ENCODE results near the gene FEZF2.

The FEZF2 gene

DNA sequence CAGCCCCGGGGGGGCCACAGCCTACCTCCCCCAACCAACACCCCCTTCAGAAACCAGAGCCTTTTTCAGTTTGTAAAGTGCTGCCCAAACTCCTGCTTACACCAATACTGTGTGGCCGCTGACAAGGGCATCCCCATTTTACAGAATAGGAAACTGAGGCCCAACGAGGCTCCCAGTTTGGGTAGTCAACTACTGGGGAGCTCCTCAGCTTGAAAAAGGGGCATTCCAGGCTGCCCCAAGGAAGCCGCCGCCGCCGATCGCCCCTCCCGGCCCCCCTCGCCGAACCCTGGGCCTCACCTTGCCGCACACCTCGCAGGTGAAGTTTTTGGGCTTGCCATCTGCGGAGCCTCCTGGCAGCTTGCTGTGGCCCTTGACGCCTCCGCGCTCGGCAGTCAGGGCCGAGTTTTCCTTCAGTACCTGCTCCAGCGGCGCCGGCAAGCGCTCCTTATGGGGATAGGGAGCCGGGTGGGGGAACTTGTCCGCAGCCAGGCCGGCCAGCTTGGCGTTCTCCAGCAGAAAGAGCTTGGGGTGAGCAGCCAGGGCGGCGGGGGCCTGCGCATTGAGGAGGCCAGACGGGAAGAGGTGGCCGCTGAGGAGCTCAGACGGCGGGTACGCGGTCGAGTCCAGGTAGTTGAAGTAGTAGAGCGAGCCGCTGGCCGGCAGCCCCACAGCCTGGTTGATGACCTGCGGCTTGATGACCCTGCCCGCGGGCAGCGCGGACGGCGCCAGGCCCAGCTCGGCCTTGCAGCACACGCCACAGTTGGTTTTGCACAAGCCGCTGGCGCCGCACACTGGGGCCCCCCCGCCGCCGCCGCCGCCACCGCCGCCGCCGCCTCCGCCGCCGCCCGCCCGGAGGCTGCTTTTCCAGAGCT is 1.4 kb downstream of the FEZF2 start:
- no peak for DNase-seq

DNA sequence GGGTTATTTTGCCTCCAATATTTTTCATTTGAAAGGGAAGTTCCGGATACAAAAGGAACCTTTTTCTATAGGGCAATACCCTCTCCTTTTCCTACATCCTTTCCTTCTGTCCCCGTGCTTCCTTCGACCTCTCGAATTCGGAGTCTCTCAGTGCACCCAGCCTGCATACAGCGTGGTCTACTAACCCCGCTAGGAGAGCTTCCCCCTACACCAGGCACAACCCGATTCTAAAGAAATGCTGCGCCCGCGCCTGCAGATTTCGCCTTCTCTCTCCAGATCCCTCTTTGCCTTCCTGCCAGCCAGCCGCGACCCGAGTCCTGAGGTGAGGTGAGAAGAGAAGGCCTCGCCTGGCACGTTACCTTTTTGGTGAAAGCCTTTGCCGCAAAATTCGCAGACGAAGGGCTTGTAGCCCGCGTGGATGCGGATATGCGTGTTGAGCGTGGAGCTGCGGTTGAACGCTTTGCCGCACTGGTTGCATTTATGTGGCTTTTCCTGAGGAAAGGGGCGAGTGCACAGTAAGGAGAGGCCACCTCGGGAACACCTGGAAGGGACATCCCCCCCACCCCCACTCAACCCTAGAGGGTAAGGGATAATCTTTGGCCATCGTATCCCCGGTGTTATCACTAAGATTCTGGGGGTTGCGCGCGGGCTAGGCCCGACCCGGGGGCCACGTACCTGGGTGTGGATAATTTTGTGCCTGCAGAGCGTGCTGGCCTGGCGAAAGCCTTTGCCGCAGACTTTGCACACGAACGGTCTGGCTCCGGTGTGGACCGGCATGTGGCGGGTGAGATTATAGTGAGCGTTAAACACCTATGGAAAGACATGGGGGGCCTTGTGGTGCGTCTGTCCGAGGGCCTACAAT is 2.3 kb downstream of the FEZF2 start:
- DNase-seq, result no peak

DNA sequence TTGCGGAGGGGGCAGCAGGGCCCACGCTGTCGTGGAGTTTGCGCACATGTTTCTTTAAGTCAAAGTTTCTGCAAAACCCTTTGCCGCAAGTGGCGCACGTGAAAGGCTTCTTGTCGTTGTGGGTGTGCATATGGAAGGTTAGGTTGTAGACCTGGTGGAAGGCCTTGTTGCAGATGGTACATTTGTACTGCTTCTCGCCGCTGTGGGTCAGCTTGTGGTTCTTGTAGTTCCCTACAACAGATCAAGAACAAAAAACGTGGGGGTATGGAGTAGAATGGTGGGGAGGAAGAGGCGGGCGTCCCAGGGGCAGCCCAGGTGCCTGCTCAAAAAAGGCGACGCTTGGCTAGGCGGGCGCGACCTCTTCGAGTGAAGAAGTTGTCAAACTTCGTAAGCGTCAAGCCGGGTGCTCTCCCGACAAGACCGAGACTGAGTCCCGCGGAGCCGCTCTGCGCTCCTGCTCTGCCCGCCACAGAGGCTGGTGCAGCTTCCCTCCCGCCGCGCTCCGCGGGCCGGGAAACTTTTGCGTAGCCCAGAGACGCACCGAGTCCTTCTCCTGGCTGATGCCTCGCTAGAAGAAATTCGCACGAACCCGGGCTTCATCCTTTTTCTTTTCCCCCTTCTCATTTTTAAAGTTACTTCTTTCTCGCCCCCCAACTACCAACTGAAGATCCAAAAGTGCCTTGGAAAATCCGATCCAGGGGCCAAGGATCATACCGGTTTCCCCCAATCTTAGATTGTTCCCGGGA is 3.1 kb downstream of the FEZF2 start:
- DNase-seq, result no peak

DNA sequence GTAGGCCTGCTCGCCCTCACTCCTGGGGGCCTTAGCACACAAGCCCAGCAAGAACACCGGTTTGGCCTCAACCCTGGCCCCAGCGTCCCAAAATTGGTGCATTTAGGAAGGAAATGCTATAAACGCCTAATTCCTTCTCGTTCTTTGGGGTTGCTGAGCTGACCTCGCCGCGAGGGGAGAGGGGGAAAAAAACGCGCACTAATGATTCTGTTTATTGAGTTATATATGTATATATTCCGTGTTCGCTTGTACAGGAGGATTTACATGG is 3.9 kb downstream of the FEZF2 start:
- no peak for DNase-seq

DNA sequence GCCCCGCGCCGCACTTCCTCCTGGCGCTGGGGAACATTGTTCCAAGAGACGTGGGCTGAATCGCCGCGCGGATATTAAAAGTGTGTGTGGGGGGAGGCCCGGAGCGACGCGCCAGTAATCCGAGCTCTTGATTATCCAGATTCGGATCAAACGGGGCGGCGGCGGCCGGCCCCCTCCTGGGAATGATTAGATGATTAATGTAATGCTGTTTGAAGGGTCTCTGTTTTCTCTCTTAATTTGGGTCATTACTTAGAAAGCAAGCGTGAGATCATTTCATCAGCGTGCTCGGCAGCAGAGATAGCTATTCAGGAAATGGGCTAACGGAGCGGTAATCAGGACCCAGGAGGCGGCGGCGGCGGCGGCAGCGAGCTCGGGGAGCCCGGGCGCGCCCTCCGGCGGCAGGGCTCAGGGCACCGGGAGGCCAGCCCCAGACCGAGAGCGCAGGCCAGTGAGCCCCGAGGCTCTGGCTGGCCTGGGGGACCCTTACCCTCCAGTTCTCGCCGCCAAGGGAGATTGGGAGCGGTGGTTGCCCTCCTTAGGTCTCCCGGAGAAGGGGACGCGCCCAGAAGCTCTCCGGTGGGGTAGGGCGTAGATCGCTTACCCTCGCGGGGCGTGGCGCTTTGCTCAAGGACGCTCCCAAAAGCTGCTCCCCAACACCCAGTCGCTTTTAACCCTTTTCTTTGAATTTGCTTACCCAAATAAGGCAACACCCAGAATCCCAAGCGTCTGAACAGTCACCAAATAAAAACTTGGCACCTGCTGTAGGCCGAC is 4.5 kb downstream of the FEZF2 start:
- DNase-seq, result no peak

GRCh38 chr3:62368290-62368704 is 5.1 kb downstream of the FEZF2 start:
- no peak for DNase-seq

- no peak for DNase-seq
Measured at GRCh38 chr3:62367763-62368195, 5.6 kb downstream of the FEZF2 start.

- DNase-seq, result no peak
Measured at GRCh38 chr3:62366126-62366484, 7.2 kb downstream of the FEZF2 start.

GRCh38 chr3:62365391-62366125 is 7.8 kb downstream of the FEZF2 start:
- DNase-seq, result peak in 1 of 2 donors; percentile 73

GRCh38 chr3:62364191-62364590 is 9.2 kb downstream of the FEZF2 start:
- DNase-seq, result no peak

GRCh38 chr3:62363275-62363674 is 10.1 kb downstream of the FEZF2 start:
- DNase-seq, result no peak

GRCh38 chr3:62361824-62362223 is 11.5 kb downstream of the FEZF2 start:
- DNase-seq, result no peak

DNA sequence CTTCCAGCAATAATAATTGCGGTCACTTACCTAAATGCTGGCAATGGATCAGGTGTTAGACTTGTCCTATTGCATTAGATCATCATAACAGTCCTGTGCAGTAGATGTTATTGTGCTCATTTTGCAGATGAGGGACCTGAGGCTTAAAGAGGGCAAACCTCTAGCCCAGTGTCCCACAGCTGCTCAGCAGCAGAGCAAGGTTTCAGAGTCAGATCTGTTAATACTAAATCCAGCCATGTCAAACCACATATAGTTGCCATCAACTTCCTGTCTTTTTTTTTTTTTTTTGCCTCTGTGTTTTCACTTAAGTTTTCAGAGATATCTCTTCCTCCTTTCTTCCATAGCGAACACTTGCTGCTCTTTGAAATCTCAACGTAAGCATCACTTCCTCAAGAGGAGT is 12.1 kb downstream of the FEZF2 start:
- no peak for DNase-seq

DNA sequence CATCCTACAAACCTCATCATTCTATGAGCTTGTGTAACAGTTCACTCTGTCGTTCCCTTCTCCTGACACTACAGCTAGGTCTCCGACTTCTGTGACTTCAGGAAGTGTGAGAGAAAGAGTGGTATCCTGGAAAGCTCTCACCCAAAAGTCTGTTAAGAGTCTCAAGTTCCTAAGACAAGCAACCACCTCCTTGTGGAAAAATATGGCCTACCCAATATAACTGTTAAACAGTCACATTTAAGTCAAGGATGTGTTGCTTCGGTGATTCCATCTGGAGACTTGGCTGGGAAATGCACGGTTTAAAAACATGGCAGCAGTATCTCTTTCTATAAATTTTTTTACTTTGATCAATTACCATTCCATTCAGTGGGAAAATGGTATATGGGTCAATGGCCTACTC is 13.8 kb downstream of the FEZF2 start:
- DNase-seq, result no peak

DNA sequence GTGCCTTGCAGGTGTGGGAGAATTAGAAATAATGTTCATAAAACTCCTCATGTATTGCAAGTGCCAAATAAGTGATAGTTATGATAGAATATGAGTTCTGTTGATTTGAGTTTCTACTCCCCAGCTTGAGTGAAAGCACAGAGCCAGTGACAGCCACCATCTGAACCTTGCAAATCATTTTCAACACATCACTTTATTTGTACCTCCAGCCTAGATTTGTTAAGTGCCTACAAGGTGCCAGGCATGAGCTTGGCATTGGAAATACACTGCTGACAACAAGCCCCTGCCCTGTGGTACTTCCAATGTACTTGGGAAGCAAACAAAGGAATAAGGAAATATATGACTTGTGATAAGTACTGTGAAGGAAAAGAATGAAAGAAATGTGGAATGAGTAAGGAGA is 17.0 kb downstream of the FEZF2 start:
- DNase-seq, result no peak

DNA sequence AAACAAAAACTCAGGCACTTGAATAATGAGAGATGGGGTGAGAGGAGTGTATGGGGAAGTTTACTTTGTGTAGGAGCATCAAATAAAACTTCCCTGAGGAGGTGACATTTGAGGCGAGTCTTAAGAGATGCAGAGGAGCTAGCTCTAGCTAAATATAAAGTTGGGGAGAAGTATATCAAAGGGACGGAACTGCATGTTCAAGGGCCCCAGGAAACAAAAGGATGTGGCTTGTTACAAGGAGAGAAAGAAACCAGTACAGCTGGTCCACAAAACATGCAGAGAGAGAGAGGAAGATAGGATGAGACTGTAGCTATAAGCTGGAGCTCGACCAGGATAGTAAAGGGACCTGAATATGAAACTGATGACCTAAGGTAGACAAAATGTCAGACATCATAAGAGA is 17.6 kb downstream of the FEZF2 start:
- no peak for DNase-seq

DNA sequence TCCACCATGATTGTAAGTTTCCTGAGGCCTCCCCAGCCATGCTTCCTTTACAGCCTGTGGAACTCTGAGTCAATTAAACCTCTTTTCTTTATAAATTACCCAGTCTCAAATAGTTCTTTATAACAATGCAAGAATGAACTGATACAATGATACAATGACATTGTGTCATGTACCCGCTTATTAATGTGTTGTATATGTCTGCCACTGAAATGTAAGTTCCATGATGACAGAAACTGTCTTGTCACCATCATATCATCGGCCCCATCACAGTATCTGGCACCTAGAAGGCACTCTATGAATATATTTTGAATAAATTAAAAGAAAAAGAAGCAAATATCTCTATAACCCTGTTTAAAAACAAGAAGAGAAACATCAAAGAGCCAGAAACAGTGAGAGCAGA is 29.6 kb downstream of the FEZF2 start:
- DNase-seq, result no peak

GRCh38 chr3:62335196-62335595 is 38.2 kb downstream of the FEZF2 start:
- DNase-seq, result no peak

DNA sequence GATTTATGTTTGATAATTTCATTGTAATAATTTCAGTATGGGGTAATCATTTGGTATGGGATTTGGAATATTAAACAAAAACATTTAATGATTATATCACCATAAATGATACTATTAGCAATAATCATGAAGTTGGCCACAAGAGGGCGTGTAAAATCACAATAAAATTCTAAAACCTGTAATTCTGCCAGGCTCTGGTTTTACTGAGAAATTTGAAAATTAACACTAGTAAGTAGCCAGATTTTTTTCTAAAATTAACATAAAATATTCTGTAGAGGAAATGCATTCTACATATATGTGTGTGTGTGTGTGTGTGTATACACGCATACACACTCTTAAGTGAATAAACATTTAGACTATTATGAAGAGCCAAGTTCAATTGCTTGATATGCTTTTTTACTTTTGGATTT is 40.5 kb downstream of the FEZF2 start:
- DNase-seq, result peak in 1 of 2 donors; percentile 53

GRCh38 chr3:62332017-62332416 is 41.3 kb downstream of the FEZF2 start:
- no peak for DNase-seq

DNA sequence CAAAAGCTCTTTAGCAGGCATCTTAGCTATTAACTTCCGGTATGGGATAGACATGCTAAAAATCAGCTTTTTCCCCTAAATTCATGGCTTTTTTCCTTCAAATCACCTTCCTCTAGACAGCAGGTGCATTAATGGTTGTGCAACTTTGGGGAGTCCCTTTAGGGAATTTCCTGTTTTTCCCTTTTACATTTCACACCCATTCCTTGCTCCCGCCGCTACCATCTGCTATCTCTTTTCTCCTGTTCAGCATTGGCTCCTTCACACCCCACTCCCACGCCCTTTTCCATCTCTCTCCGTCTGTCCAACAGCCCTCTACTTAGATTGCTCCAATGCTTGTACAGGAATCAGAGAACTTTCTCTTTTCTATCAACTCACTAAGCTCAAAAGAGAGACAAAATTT is 43.4 kb downstream of the FEZF2 start:
- peak in 1 of 2 donors; percentile 59 for DNase-seq

DNA sequence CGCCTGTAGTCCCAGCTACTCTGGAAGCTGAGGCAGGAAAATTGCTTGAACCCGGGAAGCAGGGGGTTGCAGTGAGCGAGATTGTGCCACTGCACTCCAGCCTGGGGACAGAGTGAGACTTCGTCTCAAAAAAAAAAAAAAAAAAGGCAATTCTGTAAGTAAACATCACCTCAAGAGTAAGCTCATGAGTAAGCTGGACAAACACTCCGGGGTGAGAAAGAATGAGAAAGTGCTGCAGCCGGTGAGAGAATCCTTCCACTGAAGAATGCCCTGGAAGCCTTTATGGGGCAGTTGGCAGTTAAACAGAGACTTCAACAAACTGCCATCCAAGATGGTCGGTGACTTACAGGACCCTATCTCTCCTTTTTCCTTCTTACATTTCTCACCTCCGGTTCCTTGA is 47.5 kb downstream of the FEZF2 start:
- DNase-seq, result no peak
